ENCODE measurements around the gene RRAGA.
"Not testable (repeated sequence)": the region's sequence is repeated elsewhere in the genome, so short reads cannot be mapped to it uniquely, and the experiment has no call there.

The RRAGA gene

GRCh38 chr9:19087106-19088000 lies 38.1 kb downstream of the RRAGA start:
- no peak for DNase-seq

GRCh38 chr9:19097431-19097830 lies 48.2 kb downstream of the RRAGA start:
- DNase-seq: not testable (repeated sequence)
